ENCODE results near the gene SS18.
"Not testable (repeated sequence)": the region's sequence is repeated elsewhere in the genome, so short reads cannot be mapped to it uniquely, and the experiment has no call there.

SS18 gene, protein sequence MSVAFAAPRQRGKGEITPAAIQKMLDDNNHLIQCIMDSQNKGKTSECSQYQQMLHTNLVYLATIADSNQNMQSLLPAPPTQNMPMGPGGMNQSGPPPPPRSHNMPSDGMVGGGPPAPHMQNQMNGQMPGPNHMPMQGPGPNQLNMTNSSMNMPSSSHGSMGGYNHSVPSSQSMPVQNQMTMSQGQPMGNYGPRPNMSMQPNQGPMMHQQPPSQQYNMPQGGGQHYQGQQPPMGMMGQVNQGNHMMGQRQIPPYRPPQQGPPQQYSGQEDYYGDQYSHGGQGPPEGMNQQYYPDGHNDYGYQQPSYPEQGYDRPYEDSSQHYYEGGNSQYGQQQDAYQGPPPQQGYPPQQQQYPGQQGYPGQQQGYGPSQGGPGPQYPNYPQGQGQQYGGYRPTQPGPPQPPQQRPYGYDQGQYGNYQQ

DNA sequence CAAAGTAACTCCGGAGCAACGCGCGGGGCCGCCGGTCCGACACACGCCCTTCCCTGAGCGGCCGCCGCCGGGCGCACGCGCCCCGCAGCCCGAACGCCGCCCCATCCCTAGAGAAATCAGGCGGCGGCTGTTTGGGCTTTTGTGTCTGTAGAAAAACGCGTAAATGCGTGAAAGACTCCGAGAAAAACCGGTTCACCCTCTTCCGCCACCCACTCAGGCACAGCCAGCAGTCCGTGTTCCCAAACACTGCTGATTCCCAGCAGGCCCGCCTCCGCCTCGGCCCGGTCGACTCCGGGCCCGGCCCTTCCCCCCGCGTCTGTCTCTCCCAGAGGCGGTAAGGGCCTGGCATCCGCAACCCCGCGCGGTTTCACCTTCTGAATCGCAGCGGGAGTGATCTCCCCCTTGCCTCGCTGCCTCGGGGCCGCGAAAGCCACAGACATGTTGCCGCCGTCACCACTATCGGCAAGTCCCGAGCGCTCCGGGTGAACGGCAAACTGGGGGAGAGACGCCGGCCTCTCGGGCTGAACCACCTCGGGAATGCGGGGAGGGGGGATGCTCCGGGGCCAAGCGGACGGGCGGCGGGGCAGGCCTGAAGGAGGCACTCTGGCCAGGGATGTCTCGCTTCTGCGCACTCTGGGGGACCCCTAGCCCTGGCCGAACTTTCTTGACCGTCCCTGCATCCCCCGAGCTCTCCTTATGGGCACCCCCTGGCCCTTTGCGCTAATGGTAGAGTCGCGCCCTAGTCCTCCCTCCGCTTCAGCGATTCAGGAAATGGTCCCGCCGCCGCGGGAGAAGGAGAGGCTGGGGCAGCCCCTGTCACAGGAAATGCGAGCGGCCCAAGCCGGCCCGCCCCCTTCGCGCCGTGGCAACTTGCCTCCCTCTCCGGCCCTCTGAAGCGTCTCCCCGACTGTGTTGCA lies at the start of gene SS18:
Gene SS18 (minus strand): TSS at position 484 of the 917 bp plus-strand sequence. CDS start 44 bp downstream, at position 440.
- DNase-seq (ENCODE audit: low read depth in 2 of 2), result peak; percentile 85 to 87

DNA sequence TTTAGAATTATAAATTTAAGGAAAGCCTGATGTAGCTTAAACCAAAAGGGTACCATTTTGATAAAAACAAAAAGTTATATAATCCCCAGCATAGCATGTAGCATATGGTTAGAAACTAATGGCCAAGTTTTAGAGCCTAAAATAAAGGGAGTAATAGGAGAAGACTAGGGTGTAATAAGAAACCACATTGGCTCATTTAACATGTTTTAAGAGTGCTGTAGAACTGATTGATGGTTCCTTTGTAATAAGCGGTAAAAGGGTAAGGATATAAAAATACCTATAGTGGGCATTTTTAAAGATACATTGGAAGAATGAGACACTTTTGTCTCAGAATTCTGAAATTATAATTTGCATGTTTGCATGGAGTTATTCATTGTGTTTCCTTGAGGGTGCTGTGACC lies 45.1 kb upstream of the SS18 start:
- DNase-seq (ENCODE audit: low read depth in 2 of 2), result no peak

DNA sequence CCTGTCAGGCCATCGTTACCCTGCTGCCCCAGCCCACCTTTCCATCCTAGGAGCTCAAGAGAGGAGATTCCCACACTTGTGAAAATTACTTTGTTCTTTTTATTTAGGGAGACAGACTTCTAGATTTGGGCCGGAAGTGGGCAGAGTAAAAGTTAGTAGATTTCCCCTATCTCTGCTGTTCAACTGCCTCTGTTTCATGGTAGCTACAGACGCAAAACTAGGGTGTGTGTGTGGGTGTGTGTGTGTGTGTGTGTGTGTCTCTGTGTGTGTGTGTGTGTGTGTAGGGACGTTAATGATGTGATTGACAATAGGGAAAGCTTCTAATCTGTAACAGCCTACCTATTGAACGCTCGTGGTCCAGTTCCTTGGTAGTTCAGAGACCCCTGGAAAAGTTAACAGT lies 43.7 kb upstream of the SS18 start:
- no peak for DNase-seq (ENCODE audit: low read depth in 2 of 2)

DNA sequence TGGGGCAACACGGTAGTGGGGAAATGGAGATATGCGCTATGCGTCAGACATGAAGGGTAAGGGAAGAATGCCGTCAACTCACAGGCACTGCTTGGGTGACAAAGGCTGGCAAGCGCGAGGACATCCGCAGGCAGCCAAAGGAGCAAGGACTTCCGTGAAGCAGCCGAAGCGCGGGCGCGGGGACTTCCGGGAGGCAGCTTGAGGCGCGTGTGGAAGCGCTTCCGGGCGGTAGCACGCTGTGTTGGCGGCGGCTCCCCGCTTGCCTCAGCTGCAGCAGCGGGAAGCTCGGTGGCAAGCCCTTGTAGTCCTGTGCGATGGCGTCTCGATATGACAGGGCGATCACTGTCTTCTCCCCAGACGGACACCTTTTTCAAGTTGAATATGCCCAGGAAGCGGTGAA lies 43.2 kb upstream of the SS18 start, which contains the start of gene PSMA8:
Gene PSMA8 (plus strand): TSS at position 218 of the 400 bp plus-strand sequence. CDS start 97 bp downstream, at position 315.
- DNase-seq (ENCODE audit: low read depth in 2 of 2), result peak; percentile 30 to 33

DNA sequence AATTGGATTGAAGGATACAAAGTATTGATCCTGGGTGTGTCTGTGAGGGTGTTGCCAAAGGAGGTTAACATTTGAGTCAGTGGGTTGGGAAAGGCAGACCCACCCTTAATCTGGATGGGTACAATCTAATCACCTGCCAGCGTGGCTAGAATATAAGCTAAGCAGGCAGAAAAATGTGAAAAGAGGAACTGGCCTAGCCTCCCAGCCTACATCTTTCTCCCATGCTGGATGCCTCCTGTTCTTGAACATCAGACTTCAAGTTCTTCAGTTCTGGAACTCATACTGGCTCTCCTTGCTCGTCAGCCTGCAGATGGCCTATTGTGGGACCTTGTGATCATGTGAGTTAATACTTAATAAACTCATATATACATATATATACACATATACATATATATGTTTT lies 37.8 kb upstream of the SS18 start:
- not testable (repeated sequence) for DNase-seq (ENCODE audit: low read depth in 2 of 2)

DNA sequence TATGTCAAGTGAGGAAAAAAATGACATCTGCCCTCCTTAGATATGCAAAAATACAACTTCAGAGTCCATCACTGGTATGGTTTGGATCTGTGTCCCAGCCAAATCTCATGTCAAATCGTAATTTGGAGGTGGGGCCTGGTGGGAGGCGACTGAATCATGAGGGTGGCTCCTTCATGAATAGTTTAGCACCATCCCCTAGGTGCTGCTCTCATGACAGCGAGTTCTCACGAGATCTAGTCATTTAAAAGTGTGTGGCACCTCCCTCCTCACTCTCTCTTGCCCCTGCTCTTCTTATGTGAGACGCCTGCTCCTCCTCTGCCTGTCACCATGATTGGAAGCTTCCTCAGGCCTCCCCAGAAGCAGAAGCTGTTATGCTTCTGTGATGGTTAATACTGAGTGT lies 37.4 kb upstream of the SS18 start:
- no peak for DNase-seq (ENCODE audit: low read depth in 2 of 2)

DNA sequence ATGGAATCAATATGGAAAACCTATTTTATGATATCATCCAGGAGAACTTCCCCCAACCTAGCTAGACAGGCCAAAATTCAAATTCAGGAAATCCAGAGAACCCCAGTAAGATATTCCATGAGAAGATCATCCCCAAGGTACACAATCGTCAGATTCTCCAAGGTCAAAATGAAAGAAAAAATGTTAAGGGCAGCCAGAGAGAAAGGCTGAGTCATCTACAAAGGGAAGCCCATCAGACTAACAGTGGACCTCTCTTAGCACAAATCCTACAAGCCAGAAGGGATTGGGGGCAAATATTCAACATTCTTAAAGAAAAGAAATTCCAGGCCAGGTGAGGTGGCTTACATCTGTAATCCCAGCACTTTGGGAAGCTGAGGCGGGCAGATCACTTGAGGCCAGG lies 31.6 kb upstream of the SS18 start:
- DNase-seq (ENCODE audit: low read depth in 2 of 2), result not testable (repeated sequence)

DNA sequence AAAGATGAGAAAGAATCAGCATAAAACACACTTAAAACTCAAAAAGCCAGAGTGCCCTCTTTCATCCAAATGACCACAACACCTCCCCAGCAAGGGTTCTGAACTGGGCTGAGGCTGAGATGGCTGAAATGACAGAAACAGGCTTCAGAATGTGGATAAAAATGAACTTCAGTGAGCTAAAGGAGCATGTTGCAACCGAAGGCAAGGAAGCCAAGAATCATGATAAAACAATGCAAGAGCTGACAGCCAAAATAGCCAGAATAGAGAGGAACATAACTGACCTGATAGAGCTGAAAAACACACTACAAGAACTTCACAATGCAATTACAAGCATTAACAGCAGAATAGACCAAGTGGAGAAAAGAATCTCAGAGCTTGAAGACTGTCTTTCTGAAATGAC lies 31.1 kb upstream of the SS18 start:
- no peak for DNase-seq (ENCODE audit: low read depth in 2 of 2)

DNA sequence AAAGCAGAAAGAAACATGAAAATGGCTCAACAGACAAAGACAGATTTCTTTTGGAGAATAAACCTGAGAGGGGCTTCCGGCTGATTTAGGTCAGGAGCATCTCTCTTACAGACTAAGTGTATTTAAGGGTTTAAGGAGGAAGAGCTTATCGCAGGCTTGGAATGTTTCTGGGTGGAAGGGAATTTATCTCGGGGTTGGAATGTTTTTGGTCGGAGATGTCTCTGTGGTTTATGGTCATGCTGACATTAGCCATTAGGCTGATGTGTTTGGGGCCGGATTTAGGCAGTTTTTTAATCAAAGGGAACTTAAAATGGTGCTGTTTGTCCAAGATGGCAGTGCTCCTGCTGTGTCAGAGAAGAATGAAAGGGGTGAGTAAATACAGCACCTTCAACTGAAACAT lies 28.8 kb upstream of the SS18 start:
- DNase-seq (ENCODE audit: low read depth in 2 of 2), result no peak

DNA sequence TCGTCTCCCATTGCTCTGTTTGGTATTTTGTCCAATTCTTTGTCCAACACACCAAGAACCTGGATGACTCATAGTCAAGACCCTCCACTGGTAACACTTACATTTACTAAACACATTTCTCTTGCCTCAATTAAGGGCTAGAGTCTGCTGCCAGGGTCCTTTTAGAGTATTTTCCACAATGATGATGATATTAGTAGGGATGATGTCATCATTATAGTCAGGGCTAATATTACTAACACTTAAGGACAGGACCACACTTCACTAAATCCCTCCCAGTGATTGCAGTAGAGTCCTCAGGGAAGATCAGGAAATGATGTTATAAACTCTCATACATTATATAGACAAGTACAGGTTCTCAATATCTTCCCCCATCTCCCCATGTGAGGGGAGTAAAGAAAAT lies 13.6 kb upstream of the SS18 start:
- DNase-seq (ENCODE audit: low read depth in 2 of 2), result no peak

DNA sequence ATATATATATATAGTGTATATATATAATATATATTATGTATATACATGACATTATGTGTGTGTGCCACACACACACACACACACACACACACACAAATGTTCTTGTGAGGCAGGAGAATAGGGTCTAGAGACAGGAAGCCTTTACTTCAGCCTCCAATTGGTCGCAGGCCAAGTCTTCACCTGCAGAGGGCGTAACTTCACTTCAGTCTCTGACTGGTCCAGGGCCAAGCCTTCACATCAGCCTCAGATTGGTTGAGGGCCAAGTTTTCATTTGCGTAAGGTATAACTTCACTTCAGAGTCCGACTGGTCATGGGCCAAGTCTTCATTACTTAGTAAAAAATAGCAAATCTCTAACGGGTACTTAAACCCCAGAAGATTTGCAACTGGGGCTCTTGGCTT lies 13.2 kb upstream of the SS18 start:
- DNase-seq (ENCODE audit: low read depth in 2 of 2), result peak; percentile 9 to 45

DNA sequence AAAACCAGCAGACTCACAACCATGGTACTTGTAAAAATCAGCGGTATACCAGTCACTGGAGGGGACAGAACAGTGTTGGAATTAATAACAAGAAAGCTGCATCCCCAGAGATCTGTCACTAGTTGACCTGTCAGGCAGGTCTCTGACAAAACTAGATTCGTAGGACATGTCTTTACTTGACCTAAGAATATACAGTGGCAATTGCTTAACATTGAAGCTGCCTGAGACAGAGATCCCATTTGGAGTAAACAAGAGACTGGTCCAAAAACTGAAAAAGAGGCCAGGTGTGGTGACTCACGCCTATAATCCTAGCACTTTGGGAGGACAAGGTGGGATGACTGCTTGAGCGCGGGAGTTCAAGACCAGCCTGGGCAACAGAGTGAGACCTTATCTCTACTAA lies 7.2 kb upstream of the SS18 start:
- DNase-seq (ENCODE audit: low read depth in 2 of 2), result no peak

DNA sequence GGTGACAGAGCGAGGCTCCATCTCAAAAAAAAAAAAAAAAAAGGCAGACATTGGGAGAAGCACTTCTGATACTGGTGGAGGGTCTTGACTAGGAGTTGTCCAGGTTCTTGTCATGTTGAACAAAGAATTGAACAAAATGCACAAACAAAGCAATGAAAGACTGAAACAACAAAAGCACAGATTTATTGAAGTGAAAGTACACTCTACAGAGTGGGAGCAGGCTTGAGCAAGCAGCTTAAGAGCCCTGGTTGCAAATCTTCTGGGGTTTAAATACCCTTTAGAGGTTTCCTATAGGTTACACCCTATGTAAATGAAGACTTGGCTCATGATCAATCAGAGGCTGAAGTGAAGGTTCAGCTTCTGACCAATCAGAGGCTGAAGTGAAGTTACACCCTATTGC lies 6.4 kb upstream of the SS18 start:
- DNase-seq (ENCODE audit: low read depth in 2 of 2), result no peak

DNA sequence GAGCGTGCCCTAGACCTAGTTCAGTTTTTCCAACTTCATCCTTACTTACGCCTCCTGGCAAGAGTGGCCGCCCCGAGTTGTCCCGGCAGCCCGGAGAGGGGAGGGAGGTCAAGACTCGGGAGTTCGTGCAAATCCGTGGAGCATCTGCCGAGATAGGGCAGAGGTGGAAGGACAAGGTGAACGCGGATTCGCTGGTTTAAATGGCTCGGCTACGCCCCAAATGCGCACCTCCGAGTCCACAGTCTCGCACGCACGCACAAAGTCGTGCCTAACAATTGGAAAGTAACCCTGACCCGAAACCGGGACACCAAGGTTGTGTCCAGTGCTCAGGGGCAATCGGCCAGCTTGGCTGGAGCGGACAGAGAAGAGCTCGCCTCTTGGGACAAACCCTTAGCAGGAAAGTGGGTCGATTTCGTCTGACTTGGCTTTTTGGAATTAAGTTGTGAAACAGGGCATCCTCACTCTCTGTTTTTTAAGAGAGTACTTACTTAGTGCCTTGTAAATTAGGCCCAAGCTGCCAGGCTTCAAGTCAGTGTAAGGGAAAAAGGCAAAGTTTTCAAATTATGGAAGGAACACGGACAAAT lies 726 bp upstream of the SS18 start:
- no peak for DNase-seq (ENCODE audit: low read depth in 2 of 2)

DNA sequence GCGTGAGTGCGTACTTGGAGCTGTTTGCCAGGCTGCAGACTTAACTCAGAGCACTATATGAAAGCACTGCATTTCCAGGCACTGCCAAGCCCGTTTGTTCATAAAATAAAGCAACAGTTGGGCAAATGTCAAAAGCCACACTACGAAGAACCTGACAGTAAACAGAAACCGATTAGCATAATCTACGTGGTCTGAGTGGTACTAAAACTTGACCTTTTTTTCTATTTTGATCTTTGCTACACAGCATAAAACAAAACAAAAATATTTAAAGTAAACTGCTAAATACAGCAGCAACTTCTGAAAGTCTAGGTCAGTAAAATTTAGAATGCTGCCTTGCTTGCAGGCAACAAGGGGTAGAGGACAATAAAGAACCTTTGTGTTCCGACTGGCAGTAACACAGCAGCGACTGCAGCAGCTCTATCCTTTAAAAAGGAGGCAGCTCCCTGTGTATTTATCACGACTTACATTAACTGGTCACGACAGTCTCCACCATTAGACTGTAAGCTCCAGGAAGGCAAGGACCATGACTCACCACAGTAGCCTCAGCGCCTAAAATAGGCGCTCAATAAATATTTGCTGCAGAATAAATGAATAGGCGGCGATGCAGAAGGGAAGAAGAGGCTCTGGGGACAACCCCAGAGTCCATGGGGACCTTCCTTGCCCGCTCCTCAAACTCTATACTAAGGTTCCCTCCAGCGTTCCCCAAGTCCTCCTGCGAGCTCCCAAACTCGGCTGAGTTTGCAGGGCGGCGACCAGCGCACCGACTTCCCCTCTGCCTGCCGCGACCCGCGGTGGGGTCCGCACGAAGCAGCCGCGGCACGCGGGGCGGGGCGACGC lies 902 bp downstream of the SS18 start:
- DNase-seq (ENCODE audit: low read depth in 2 of 2), result no peak

DNA sequence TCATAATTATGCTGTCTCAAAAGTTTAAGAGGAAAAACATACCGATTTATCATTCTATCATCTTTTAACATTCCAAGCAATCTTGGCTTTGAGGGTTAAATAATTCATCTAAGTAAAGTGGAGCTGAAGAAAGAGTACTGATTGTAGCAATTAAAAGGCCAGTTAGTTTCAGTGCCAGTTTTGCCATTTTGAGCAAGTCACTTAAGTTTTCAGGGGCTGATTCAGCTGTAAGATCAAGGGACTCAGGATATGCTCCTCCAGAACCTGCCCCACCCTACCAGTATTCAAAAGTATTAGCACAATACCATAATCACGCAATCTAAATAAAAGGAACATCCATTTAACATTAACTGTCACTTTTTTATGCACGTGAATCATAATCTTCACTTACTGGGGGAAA lies 1.9 kb downstream of the SS18 start:
- DNase-seq (ENCODE audit: low read depth in 2 of 2), result no peak

DNA sequence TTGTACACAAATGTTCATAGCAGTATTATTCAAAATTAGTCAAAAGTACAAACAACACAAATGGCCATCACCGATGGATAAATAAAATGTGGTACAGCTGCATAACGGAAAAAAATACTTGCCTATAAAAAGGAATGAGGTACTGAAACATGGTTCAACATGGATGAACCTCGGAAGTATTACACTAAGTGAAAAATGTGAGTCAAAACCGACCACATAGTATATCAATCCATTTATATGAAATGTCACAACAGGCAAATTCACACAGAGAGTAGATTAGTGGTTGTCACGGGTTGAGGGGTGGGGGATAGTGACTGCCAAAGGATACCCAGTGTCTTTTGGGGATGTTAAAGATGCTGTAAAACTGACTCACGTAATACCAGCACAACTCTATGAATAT lies 3.5 kb downstream of the SS18 start:
- DNase-seq (ENCODE audit: low read depth in 2 of 2), result no peak

DNA sequence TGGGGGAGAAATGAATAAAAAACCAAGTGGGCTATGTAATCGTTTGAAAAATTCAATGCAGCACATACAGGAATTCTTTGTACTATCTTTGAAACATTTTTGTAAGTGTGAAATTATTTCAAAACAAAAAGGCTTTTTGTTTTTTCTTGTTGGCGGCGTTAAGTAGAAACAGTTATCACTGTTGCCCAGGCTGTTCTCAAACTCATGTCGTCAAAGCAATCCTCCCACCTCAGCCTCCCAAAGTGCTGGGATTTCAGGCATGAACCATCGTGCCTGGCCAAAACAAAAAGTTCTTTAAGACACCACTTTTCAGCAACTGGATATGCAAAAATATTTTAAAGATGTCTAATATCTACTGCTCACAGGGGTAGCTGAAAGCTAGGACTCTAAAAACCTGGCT lies 5.4 kb downstream of the SS18 start:
- DNase-seq (ENCODE audit: low read depth in 2 of 2), result no peak

DNA sequence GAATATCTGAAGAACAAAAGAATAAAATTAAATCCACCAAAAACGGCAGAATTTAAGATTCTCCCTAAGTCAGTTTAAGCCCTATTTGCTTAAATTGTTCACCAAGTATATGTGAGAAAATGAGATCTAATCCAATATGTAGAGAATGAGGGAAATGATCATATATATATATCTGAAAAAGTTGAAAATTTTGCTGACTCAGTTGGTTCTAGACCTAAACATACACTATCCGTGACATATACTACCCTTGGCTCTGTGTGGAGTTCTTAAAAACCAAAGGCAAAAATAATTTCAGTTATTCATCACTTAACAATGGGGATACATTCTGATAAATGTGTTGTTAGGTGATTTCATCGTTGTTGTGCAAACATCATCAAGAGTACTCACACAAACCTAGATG lies 7.3 kb downstream of the SS18 start:
- no peak for DNase-seq (ENCODE audit: low read depth in 2 of 2)

DNA sequence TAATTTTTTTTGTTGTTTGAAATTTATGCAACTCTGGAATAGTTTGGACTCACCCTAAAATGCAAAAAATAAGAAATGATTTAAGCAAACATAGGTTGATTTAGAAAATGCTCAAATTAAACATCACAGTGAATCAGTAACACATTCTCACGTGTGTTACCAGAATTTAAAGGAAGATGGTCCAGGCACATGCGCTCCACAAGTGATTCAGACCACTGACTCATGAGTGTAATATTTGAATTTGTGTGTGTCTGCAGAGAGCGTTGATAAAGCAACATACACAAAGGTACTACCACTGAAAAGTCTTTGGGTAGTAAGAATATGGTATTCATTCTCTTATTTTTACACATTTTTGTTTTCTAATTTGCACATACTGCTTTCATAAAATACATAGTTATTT lies 7.9 kb downstream of the SS18 start:
- DNase-seq (ENCODE audit: low read depth in 2 of 2), result no peak

DNA sequence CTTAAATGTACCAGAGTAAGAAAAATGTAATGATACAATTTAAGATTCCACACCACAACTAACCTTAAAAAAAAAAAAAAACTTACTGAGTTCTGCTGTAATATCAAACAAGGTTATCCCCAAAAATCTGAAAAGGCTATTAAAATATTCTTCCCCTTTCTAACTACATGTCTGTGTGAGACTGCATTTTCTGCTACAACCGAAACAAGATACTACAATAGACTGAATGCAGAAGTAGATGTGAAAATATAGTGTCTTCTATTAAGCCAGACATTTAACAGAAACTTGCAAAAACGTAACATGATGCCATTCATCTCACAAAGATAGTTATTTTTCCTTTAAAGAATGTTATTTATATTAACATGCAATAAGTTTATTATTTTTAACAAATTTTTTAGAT lies 16.2 kb downstream of the SS18 start:
- DNase-seq (ENCODE audit: low read depth in 2 of 2), result no peak

DNA sequence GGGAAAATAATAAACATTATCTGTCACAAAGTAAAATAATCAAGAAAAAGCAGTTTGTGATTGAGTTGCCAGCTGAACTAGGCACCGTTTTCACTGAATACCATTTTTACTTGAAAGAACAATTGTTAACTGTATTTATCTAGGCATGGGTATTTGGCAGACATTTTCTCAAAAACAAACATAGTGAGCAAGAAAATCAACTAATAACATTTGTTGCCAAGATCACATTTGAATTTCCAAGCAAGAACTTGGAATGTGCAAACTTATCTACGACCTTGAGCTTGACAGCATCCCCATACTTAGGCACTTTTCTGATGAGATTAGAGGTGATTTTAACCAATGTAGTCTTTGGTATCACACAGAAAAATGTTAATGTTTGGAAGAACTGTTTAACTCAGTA lies 16.7 kb downstream of the SS18 start:
- no peak for DNase-seq (ENCODE audit: low read depth in 2 of 2)
